CD4-positive, alpha-beta T cell (primary cell): ENCODE results near the gene SYN1. TPM values are rescaled to one million over a fixed set of nuclear protein-coding genes. Genes with fewer than 3 reads are reported as not detected.

Experiments
- ATAC-seq: fragments of 200-7000 bp; cut with Tn5 transposase; one replicate; pipeline ENCODE4 v1.10.0; 2022; ENCODE audit warnings: mild to moderate bottlenecking; ENCODE audit not compliant: poor library complexity
- CTCF ChIA-PET: fragments of 350-600 bp; sonication (Branson Sonifier 250); formaldehyde crosslinking; loops from one replicate; lab custom pipeline; 2021; ENCODE audit warnings: antibody characterized with exemption, inconsistent platforms; lab: Charles Lee
- POLR2A ChIA-PET: fragments of 350-600 bp; sonication (Branson Sonifier 250); formaldehyde crosslinking; loops from one replicate; lab custom pipeline; 2021; ENCODE audit warnings: antibody characterized with exemption, inconsistent platforms; lab: Charles Lee
- DNase-seq, 14 experiments: peaks; one replicate each; pipeline ENCODE4 v3.0.0-alpha.2; 2013 to 2020; ENCODE audit warnings: mixed read lengths in 2 of 14
- H3K27ac ChIP-seq, 2 donors: one replicate each; pipeline versions ENCODE4 v1.5.1 to v1.7.0; 2013; ENCODE audit warnings: low read length in 2 of 2, low read depth in 1 of 2, mild to moderate bottlenecking in 1 of 2
- H3K27me3 ChIP-seq, 2 experiments: 1 replicate in 1 of 2; 2 replicates in 1 of 2; pipeline versions ENCODE4 v1.6.1 to v1.7.0; 2013; ENCODE audit warnings: low read length in 2 of 2, control low read depth in 1 of 2, mild to moderate bottlenecking in 1 of 2, moderate library complexity in 1 of 2; ENCODE audit not compliant: insufficient read depth in 2 of 2, control insufficient read depth in 1 of 2
- H3K36me3 ChIP-seq: one replicate; pipeline ENCODE4 v1.6.1; 2013; ENCODE audit warnings: low read length, control low read depth; ENCODE audit not compliant: insufficient read depth
- H3K4me1 ChIP-seq: one replicate; pipeline ENCODE4 v1.6.1; 2013; ENCODE audit warnings: low read length, control low read depth; ENCODE audit not compliant: insufficient read depth
- H3K4me3 ChIP-seq: one replicate; pipeline ENCODE4 v1.5.1; 2013; ENCODE audit warnings: mild to moderate bottlenecking, low read length, moderate library complexity
- H3K9me3 ChIP-seq, 2 experiments: 1 replicate in 1 of 2; 2 replicates in 1 of 2; pipeline versions ENCODE4 v1.6.1 to v1.7.0; 2013; ENCODE audit warnings: low read length in 2 of 2, mild to moderate bottlenecking in 2 of 2, control low read depth in 1 of 2, moderate library complexity in 1 of 2; ENCODE audit not compliant: control insufficient read depth in 1 of 2, insufficient read depth in 1 of 2
- H3K27ac Mint-ChIP-seq: one replicate; pipeline ENCODE4 v1.8.0; 2020; ENCODE audit warnings: mixed read lengths
- H3K27me3 Mint-ChIP-seq: one replicate; pipeline ENCODE4 v1.8.0; 2021; ENCODE audit warnings: mixed read lengths
- H3K36me3 Mint-ChIP-seq: one replicate; pipeline ENCODE4 v1.8.0; 2021; ENCODE audit warnings: low read depth, mixed read lengths
- H3K4me1 Mint-ChIP-seq: one replicate; pipeline ENCODE4 v1.8.0; 2021; ENCODE audit warnings: low read depth, mixed read lengths
- H3K4me3 Mint-ChIP-seq: one replicate; pipeline ENCODE4 v1.8.0; 2020; ENCODE audit warnings: mild to moderate bottlenecking, mixed read lengths
- H3K9me3 Mint-ChIP-seq: one replicate; pipeline ENCODE4 v1.8.0; 2020; ENCODE audit warnings: mixed read lengths
- intact Hi-C, 2 experiments: fragments of 100-400 bp; cut with DNase I in 1 of 2; cut with micrococcal nuclease in 1 of 2; formaldehyde crosslinking; loops; one replicate each; pipeline versions ENCODE4 v1.15.1 to v1.9.0; 2023 to 2025; cut with DNase I, micrococcal nuclease
- total RNA-seq, 174 experiments: library from RNA in 2 of 174; stranded (reverse) in 2 of 174; gene quantifications; one replicate each; pipeline ENCODE4 v1.2.3 and lab custom pipeline; 2021 to 2026
- TF ChIP-seq, protein P1 (sequence below): fragments of 200-600 bp; IDR thresholded peaks from one replicate; pipeline ENCODE4 v1.8.0; 2022; ENCODE audit warnings: antibody characterized with exemption, mild to moderate bottlenecking

Gene SYN1
- total RNA-seq, 2 experiments from 2014 or later = 0.27 to 0.87 TPM

DNA sequence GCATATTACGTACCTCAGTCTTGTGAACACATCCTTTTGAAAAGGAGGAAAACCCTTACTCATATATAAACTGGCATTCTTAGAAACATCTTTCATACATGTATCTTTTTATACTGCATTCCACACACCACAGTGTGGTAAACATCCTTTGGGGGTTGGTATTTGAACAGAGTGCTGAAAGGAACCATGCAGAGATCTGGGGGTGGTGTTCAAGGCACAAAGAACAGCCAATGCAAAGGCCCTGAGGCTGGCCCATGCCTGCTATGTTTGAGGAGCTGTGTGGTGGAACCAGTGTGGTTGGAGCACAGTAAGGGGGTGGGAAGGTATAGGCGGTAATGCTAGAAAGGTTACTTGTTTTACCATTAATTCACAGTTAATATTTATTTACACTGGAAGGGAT, 28.7 kb upstream of the SYN1 start:
- Mint-ChIP-seq H3K27ac (peak overlapping the region; percentile 89), H3K27me3 (no peaks in the 10 kb centered on the region), H3K4me1 (peaks cover 54% of the 10 kb centered on the region), H3K9me3 (no peaks in the 10 kb centered on the region), H3K36me3 (peaks cover 71% of the 10 kb centered on the region), H3K4me3 (peak overlapping the region; percentile 91)
- TF ChIP-seq, protein P1, sequence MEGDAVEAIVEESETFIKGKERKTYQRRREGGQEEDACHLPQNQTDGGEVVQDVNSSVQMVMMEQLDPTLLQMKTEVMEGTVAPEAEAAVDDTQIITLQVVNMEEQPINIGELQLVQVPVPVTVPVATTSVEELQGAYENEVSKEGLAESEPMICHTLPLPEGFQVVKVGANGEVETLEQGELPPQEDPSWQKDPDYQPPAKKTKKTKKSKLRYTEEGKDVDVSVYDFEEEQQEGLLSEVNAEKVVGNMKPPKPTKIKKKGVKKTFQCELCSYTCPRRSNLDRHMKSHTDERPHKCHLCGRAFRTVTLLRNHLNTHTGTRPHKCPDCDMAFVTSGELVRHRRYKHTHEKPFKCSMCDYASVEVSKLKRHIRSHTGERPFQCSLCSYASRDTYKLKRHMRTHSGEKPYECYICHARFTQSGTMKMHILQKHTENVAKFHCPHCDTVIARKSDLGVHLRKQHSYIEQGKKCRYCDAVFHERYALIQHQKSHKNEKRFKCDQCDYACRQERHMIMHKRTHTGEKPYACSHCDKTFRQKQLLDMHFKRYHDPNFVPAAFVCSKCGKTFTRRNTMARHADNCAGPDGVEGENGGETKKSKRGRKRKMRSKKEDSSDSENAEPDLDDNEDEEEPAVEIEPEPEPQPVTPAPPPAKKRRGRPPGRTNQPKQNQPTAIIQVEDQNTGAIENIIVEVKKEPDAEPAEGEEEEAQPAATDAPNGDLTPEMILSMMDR = no peak
- H3K27ac ChIP-seq = no peak overlapping the region
- intact Hi-C loops = loop anchor here in 1 of 2 experiments (5.0 to 10.0 kb wide), 3 partner anchors 161 to 456 kb away; partner anchors contain the start of gene UBA1
- H3K9me3 ChIP-seq = no peaks in the 10 kb centered on the region
- ChIA-PET POLR2A (interaction anchor here (1.2 to 1.8 kb wide), 3 partner anchors 19 to 503 kb away, joined by 4 to 5 read pairs (median 4); partner anchors contain the start of genes CFP, RBM10 and USP11), CTCF (no interaction called here)
- peaks cover 36% of the 10 kb centered on the region for H3K4me1 ChIP-seq
- no peaks in the 10 kb centered on the region for H3K27me3 ChIP-seq
- no peak for ATAC-seq
- peaks cover 20% of the 10 kb centered on the region for H3K36me3 ChIP-seq
- H3K4me3 ChIP-seq = no peak overlapping the region
- no peak for DNase-seq

GRCh38 chrX:47646636-47647035, 27.0 kb upstream of the SYN1 start:
- no peaks in the 10 kb centered on the region for H3K9me3 Mint-ChIP-seq
- peak overlapping the region; percentile 59 for H3K27ac Mint-ChIP-seq
- no peaks in the 10 kb centered on the region for H3K27me3 Mint-ChIP-seq
- Histone ChIP-seq H3K4me3 (no peak overlapping the region), H3K9me3 (no peaks in the 10 kb centered on the region), H3K4me1 (peaks cover 34% of the 10 kb centered on the region), H3K36me3 (peaks cover 14% of the 10 kb centered on the region), H3K27me3 (no peaks in the 10 kb centered on the region), H3K27ac (no peak overlapping the region)
- H3K4me3 Mint-ChIP-seq = peak overlapping the region; percentile 38
- H3K36me3 Mint-ChIP-seq = peaks cover 66% of the 10 kb centered on the region
- DNase-seq (no peak), ATAC-seq (no peak)
- intact Hi-C loops = loop anchor here in 1 of 2 experiments (5.0 to 10.0 kb wide), 3 partner anchors 159 to 454 kb away; partner anchors contain the start of gene UBA1
- POLR2A ChIA-PET = no interaction called here
- CTCF ChIA-PET = no interaction called here
- peaks cover 54% of the 10 kb centered on the region for H3K4me1 Mint-ChIP-seq
- TF ChIP-seq, protein P1 = no peak

DNA sequence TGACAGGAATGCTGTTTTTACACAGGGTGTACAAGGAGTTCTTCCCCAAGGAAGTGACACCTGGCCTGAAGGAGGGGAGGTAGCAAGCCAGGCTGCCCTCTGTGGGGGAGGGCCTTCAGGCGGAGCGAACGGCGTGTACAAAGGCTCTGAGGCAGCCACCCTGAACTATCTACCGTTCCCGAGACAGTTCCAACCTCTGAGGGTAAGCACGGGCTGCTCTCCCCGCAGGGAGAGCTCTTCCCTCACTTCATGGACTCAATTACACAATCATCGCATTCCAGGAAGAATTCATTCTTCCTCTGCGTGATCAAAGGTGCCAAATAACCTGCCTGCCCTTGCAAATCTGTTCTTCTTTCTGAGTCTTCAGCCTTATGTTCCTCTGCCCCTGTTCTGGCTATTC, 25.9 kb upstream of the SYN1 start:
- DNase-seq (no peak), ATAC-seq (no peak)
- H3K4me3 Mint-ChIP-seq = no peak overlapping the region
- Histone ChIP-seq H3K36me3 (peaks cover 23% of the 10 kb centered on the region), H3K27me3 (no peaks in the 10 kb centered on the region), H3K4me1 (peaks cover 25% of the 10 kb centered on the region), H3K27ac (no peak overlapping the region), H3K9me3 (no peaks in the 10 kb centered on the region), H3K4me3 (no peak overlapping the region)
- H3K9me3 Mint-ChIP-seq = no peaks in the 10 kb centered on the region
- H3K27ac Mint-ChIP-seq = no peak overlapping the region
- ChIA-PET CTCF (interaction anchor here (1.1 kb wide), 1 partner anchor 15 kb away, joined by 3 read pairs; no protein-coding TSS in a partner anchor), POLR2A (no interaction called here)
- TF ChIP-seq, protein P1 = no peak
- intact Hi-C loops = loop anchor here in 1 of 2 experiments (2.0 to 10.0 kb wide), 4 partner anchors 83 to 453 kb away; partner anchors contain the start of gene UBA1
- peaks cover 45% of the 10 kb centered on the region for H3K4me1 Mint-ChIP-seq
- no peaks in the 10 kb centered on the region for H3K27me3 Mint-ChIP-seq
- peaks cover 67% of the 10 kb centered on the region for H3K36me3 Mint-ChIP-seq
